Measurements from ENCODE around the gene DUS2.
"Not testable (repeated sequence)": the region's sequence is repeated elsewhere in the genome, so short reads cannot be mapped to it uniquely, and the experiment has no call there.

- not testable (repeated sequence) for TF ChIP-seq TAF1 (IDR thresholded peaks at IDR 0.05; ENCODE audit: borderline replicate concordance, low read depth, low read length); POLR2A (IDR thresholded peaks at IDR 0.05; ENCODE audit: low read depth, low read length)
Observed at GRCh38 chr16:68114939-68115338, 91.9 kb downstream of the DUS2 start.

Measured in GM12892 (cell line).